Upper lobe of left lung (tissue), 4 donors: Measurements from ENCODE around the gene SPINDOC.

ENCODE experiments used
- POLR2A ChIP-seq, 4 donors: fragments of 450-650 bp; IDR thresholded peaks; one replicate each; pipeline ENCODE4 v1.5.1; 2016 to 2017; ENCODE audit warnings: antibody characterized with exemption in 4 of 4, mild to moderate bottlenecking in 2 of 4
- TF ChIP-seq, protein P1 (sequence below), 6 experiments: fragments of 450-650 bp in 4 of 6; fragments of 200-600 bp in 2 of 6; sonication (generic) in 2 of 6; IDR thresholded peaks; one replicate each; pipeline ENCODE4 v1.5.1; 2016 to 2019; ENCODE audit warnings: antibody characterized with exemption in 6 of 6

GRCh38 chr11:63763496-63764339 lies 49.5 kb upstream of the SPINDOC start:
- TF ChIP-seq, protein P1, sequence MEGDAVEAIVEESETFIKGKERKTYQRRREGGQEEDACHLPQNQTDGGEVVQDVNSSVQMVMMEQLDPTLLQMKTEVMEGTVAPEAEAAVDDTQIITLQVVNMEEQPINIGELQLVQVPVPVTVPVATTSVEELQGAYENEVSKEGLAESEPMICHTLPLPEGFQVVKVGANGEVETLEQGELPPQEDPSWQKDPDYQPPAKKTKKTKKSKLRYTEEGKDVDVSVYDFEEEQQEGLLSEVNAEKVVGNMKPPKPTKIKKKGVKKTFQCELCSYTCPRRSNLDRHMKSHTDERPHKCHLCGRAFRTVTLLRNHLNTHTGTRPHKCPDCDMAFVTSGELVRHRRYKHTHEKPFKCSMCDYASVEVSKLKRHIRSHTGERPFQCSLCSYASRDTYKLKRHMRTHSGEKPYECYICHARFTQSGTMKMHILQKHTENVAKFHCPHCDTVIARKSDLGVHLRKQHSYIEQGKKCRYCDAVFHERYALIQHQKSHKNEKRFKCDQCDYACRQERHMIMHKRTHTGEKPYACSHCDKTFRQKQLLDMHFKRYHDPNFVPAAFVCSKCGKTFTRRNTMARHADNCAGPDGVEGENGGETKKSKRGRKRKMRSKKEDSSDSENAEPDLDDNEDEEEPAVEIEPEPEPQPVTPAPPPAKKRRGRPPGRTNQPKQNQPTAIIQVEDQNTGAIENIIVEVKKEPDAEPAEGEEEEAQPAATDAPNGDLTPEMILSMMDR (IDR thresholded peaks at IDR 0.05), result no peak
- no peak for TF ChIP-seq POLR2A (IDR thresholded peaks at IDR 0.05)
